Measurements from ENCODE around the gene ZNF329. TPM values are rescaled to one million over a fixed set of nuclear protein-coding genes. Genes with fewer than 3 reads are reported as not detected.

Gene ZNF329
- total and polyA plus RNA-seq, 2 of the 8 experiments (the other 6 are each of a cell fraction or from before 2014, with no cell fraction given): 5.8 to 11.2 TPM

GRCh38 chr19:58134244-58134643 is 16.3 kb downstream of the ZNF329 start (continued):
- no peak for TF ChIP-seq CHD7 (IDR thresholded peaks at IDR 0.05; ENCODE audit: insufficient replicate concordance, low read length)
- no peak for TF ChIP-seq RXRA (IDR thresholded peaks at IDR 0.05; ENCODE audit: insufficient read depth, low read depth, low read length)
- TF ChIP-seq SP2 (IDR thresholded peaks at IDR 0.05; ENCODE audit: low read length): no peak
- no peak for TF ChIP-seq POLR2AphosphoS5 (IDR thresholded peaks at IDR 0.05; ENCODE audit: low read depth, low read length)
